Smooth muscle cell of the brain vasculature (primary cell): Measurements from ENCODE around the gene HSD11B2.

Source experiments
- DNase-seq: peaks from one replicate; pipeline ENCODE4 v3.0.0-alpha.2; 2012; ENCODE audit warnings: low read depth, low spot score

The HSD11B2 gene

GRCh38 chr16:67430977-67431774 is at the start of gene HSD11B2:
HSD11B2 (plus strand) TSS chr16:67431121; CDS start chr16:67431249, 128 bp downstream.
- no peak for DNase-seq

DNA sequence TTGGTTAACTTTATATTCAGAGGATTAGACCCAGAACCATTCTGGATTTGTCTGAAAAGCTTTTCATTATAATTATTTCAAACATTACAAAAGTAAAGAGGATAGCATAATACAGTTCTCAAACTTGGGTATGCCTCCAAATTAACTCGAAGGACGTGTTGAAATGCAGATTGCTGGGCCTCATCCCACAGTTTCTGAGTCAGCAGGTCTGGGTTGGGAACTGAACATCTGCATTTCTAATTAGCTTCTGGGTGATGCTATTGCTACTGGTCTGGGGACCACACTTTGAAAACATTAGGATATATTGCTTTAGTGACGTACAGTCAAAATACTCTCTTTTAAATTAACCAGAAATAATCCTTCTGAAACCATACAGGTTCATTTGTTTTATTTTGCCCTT is 47.6 kb upstream of the HSD11B2 start:
- DNase-seq = no peak

- DNase-seq = no peak
Observed at GRCh38 chr16:67384778-67385510, 46.0 kb upstream of the HSD11B2 start.

GRCh38 chr16:67386861-67387455 is 44.0 kb upstream of the HSD11B2 start:
- no peak for DNase-seq

DNA sequence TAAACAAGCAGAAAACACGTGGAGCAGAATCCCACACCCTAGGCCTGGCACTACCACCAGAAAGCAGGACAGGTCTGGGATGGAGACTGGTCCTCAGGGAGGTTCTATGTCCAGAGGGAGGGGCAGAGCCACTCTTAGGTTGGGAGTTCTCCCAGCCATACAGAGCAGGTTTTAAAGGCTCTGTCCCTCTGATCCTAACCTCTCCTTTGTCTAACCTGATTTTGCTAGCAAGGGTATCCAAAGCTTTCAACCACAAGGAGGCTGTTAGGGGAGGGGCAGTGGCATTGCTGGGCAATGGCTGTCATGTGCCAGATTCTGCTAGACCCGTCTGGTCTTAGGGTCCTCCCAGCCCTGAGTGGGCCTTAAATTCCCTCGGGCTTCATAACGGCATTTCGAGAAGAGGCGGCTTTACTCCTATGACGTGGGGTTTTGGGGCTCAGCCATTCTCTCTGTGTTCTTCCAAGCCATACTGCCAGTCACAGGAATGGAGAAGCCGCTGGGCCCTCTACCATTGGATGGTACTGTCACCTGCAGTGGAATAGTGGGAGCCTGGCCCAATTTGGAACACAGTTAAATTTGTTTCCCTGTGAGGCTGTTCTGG is 43.3 kb upstream of the HSD11B2 start:
- no peak for DNase-seq

GRCh38 chr16:67388191-67388590 is 42.7 kb upstream of the HSD11B2 start:
- DNase-seq = no peak

- no peak for DNase-seq
Observed at GRCh38 chr16:67388591-67388990, 42.3 kb upstream of the HSD11B2 start.

GRCh38 chr16:67389911-67390815 is 40.8 kb upstream of the HSD11B2 start:
- DNase-seq = no peak

DNA sequence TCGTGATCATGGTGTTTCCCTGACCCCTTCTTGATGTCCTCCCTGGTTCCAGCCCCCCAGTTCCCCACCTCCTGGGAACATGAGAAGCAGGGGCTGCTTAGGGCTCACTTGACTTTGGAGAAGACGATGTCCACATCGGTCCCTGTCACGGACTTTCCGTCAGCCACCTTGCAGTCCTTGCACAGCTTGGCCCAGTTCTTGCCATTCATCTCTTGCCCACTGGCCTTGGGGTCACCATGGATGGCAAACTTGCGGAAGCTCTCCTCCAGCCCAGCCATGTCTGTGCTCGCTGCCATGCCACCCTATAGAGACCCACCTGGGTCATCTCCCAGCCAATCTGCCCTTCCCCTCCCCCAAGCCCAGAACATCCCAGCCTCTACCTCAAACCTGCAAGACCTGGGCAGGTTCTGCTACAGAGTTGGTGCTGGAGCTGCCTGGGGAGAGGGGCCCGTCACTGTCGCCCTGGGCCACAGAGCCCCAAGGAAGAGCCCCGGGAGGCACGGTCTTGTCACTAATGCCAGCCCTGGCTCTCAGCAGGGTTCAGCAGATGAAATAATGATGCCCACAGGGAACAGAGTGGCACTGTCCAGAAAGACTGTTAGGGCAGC is 40.0 kb upstream of the HSD11B2 start:
- DNase-seq = no peak

GRCh38 chr16:67391424-67392300 is 39.3 kb upstream of the HSD11B2 start:
- no peak for DNase-seq

GRCh38 chr16:67392301-67393059 is 38.4 kb upstream of the HSD11B2 start:
- no peak for DNase-seq

- DNase-seq = no peak
Observed at GRCh38 chr16:67393111-67393787, 37.7 kb upstream of the HSD11B2 start, which contains the start of gene TPPP3. TPPP3 (minus strand) TSS chr16:67393498; CDS start chr16:67391111, 2,387 bp downstream.

GRCh38 chr16:67393788-67394154 is 37.1 kb upstream of the HSD11B2 start:
- no peak for DNase-seq

- DNase-seq = no peak
Observed at GRCh38 chr16:67394155-67395104, 36.5 kb upstream of the HSD11B2 start.

DNA sequence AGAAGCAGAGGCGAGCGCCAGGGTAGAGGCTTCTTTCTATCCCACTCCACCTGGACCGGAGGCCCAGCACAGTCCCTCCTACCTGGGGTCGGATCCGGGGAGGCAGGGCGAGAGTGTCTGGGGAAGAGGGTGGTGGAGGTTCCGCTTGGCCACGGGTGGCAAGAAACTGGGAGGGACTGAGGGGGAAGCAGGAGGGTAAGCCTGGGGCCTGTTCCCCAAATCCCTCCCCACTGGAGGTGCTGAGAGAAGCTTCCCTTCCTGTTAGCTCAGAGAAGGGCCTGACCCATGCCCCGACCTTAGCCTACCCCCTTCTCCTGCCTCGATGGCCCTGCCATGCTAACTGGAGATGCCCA is 35.8 kb upstream of the HSD11B2 start:
- no peak for DNase-seq

DNA sequence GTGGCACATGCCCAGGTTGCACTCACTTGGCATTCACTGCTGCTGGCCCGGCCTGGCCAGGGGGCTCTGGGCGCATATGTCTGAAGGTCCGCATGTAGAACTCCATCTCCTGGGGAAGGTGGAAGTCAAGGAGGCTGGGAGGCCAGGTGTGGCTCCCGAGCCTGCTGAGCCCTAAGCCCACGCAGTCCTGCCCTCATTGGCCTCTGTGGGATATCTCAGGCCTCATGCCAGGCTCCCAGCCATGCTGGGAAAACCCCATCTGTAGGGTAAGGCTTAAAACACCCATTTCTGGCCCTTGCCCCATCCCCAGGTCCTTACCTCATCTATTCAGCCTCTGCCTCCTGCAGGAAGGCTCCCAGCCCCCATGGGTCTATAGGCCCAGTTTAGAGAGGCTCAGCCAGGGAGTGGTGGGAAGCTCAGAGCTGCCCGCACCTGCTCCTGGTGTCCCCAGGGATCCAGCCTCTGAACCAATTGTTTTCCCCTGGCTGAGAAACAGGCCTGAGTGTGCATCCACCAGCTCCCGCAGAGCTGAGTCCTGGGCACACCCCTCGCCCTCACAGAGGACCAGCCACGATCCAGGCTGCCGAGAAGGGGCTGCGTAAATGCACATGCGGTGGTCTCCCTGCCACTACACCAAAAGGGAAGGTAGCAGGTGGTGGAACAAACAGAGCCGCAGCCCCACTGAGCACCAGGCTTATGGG is 35.3 kb upstream of the HSD11B2 start:
- no peak for DNase-seq
